HCT116 (cell line): ENCODE data around the gene CAMK2A. TPM values are rescaled to one million over a fixed set of nuclear protein-coding genes. Genes with fewer than 3 reads are reported as not detected.

Source experiments
- ATAC-seq: fragments of 200-7000 bp; cut with Tn5 transposase; 2 replicates; pipeline ENCODE4 v1.9.1; 2020; ENCODE audit warnings: mild to moderate bottlenecking, moderate library complexity
- BruUV-seq: library from RNA; stranded (reverse); fragments of 400-500 nt; replicated peaks from 2 replicates; lab custom pipeline; 2021; lab: Mats Ljungman, UMichigan
- CTCF ChIA-PET: fragments of 300-600 bp; sonication (Branson Sonifier 250); formaldehyde crosslinking; loops from one replicate; lab custom pipeline; 2021; ENCODE audit warnings: antibody characterized with exemption; lab: Charles Lee
- POLR2A ChIA-PET: fragments of 300-600, 350-600 bp; sonication (Branson Sonifier 250); formaldehyde crosslinking; loops from one replicate; lab custom pipeline; 2021; ENCODE audit warnings: antibody characterized with exemption; lab: Charles Lee
- RAD21 ChIA-PET, 2 experiments: fragments of 300-600 bp; sonication (Branson Sonifier 250); formaldehyde crosslinking; loops; one replicate each; lab custom pipeline; 2023; ENCODE audit warnings: low total read pairs in 2 of 2; ENCODE audit not compliant: uncharacterized antibody in 2 of 2, unreplicated experiment in 2 of 2, low non-redundant PET in 1 of 2; lab: Charles Lee
- DNase-seq: peaks from one replicate; pipeline ENCODE4 v3.0.0-alpha.2; 2010; ENCODE audit warnings: low read depth, low spot score
- H2AFZ ChIP-seq: fragments of 200-600 bp; shearing (Covaris generic), sonication (generic); 2 replicates; pipeline ENCODE4 v1.6.1; 2017; ENCODE audit warnings: low read depth, mixed run types, mixed read lengths, antibody characterized with exemption, low read length; ENCODE audit not compliant: poor library complexity, severe bottlenecking
- H3K27ac ChIP-seq: 2 replicates; pipeline ENCODE4 v1.5.1; 2012; ENCODE audit warnings: low read depth, low read length
- H3K27me3 ChIP-seq: fragments of 200-600 bp; sonication (generic); 2 replicates; pipeline ENCODE4 v1.6.1; 2016; ENCODE audit warnings: mixed run types, low read length, mixed read lengths; ENCODE audit not compliant: insufficient read depth
- H3K36me3 ChIP-seq, 2 experiments: fragments of 200-500 bp in 1 of 2; fragments of 200-600 bp in 1 of 2; sonication (Bioruptor generic) in 1 of 2; sonication (generic) in 1 of 2; 2 replicates each; pipeline versions ENCODE4 v1.5.1 to v1.6.1; 2014 to 2016; ENCODE audit warnings: low read length in 2 of 2, inconsistent platforms in 1 of 2, mixed read lengths in 1 of 2, mixed run types in 1 of 2; ENCODE audit not compliant: insufficient read depth in 2 of 2, control insufficient read depth in 1 of 2
- H3K4me1 ChIP-seq, 2 experiments: fragments of 200-600 bp in 1 of 2; sonication (generic) in 1 of 2; 2 replicates each; pipeline versions ENCODE4 v1.5.1 to v1.6.1; 2012 to 2017; ENCODE audit warnings: low read length in 2 of 2, inconsistent platforms in 1 of 2, mild to moderate bottlenecking in 1 of 2, mixed read lengths in 1 of 2, mixed run types in 1 of 2, moderate library complexity in 1 of 2; ENCODE audit not compliant: insufficient read depth in 2 of 2, control insufficient read depth in 1 of 2
- H3K4me2 ChIP-seq: fragments of 200-600 bp; sonication (generic); 2 replicates; pipeline ENCODE4 v1.6.1; 2017; ENCODE audit warnings: mixed run types, low read length, mixed read lengths
- H3K4me3 ChIP-seq, 2 experiments: fragments of 200-600 bp in 1 of 2; sonication (generic) in 1 of 2; replicated peaks in 1 of 2; 2 replicates each; pipeline ENCODE4 v1.5.1; 2011 to 2016; ENCODE audit warnings: low read length in 2 of 2, control low read depth in 1 of 2, low read depth in 1 of 2, mild to moderate bottlenecking in 1 of 2, mixed read lengths in 1 of 2, mixed run types in 1 of 2
- H3K79me2 ChIP-seq: fragments of 200-600 bp; sonication (generic); 2 replicates; pipeline ENCODE4 v1.6.1; 2017; ENCODE audit warnings: mild to moderate bottlenecking, mixed run types, low read length, moderate library complexity, mixed read lengths; ENCODE audit not compliant: insufficient read depth
- H3K9ac ChIP-seq: fragments of 200-600 bp; sonication (generic); 2 replicates; pipeline ENCODE4 v1.6.1; 2016; ENCODE audit warnings: low read length, mixed read lengths
- H3K9me2 ChIP-seq: fragments of 200-600 bp; sonication (generic), shearing (Covaris generic); 2 replicates; pipeline ENCODE4 v1.6.1; 2017; ENCODE audit warnings: mixed run types, mild to moderate bottlenecking, moderate library complexity; ENCODE audit not compliant: insufficient read depth
- H3K9me3 ChIP-seq, 2 experiments: fragments of 200-500 bp in 1 of 2; fragments of 200-600 bp in 1 of 2; sonication (Bioruptor generic) in 1 of 2; sonication (generic) in 1 of 2; 2 replicates each; pipeline ENCODE4 v1.6.1; 2014 to 2017; ENCODE audit warnings: low read length in 2 of 2, mixed read lengths in 2 of 2, inconsistent platforms in 1 of 2, low read depth in 1 of 2, mild to moderate bottlenecking in 1 of 2, mixed run types in 1 of 2, moderate library complexity in 1 of 2; ENCODE audit not compliant: control insufficient read depth in 1 of 2, insufficient read depth in 1 of 2
- H4K20me1 ChIP-seq: fragments of 200-600 bp; sonication (generic), shearing (Covaris generic); 2 replicates; pipeline ENCODE4 v1.6.1; 2017; ENCODE audit warnings: mixed run types, mild to moderate bottlenecking, moderate library complexity; ENCODE audit not compliant: insufficient read depth
- EZH2 ChIP-seq: fragments of 200-600 bp; sonication (generic); IDR thresholded peaks from 2 replicates; pipeline ENCODE4 v1.6.1; 2017; ENCODE audit warnings: antibody characterized with exemption, mixed run types
- FOSL1 ChIP-seq: IDR thresholded peaks from 2 replicates; pipeline ENCODE4 v1.6.1; 2012; ENCODE audit warnings: low read depth
- intact Hi-C: fragments of 100-400 bp; cut with micrococcal nuclease; formaldehyde crosslinking; loops from 2 replicates; pipeline ENCODE4 v1.10.0; 2022
- total RNA-seq: library from RNA; stranded (reverse); gene quantifications from one replicate; pipeline ENCODE4 v1.2.1, GENCODE V29; 2021; ENCODE audit not compliant: unreplicated experiment
- TF ChIP-seq, protein P1 (sequence below), 3 experiments: fragments of 200-600 bp in 1 of 3; sonication (generic) in 1 of 3; IDR thresholded peaks in 2 of 3; conservative IDR thresholded peaks in 1 of 3; 2 replicates each; pipeline ENCODE4 v1.5.1; 2012 to 2017; ENCODE audit warnings: low read depth in 2 of 3, low read length in 2 of 3, antibody characterized with exemption in 1 of 3, borderline replicate concordance in 1 of 3, control low read depth in 1 of 3, mild to moderate bottlenecking in 1 of 3, mixed read lengths in 1 of 3, mixed run types in 1 of 3, moderate library complexity in 1 of 3; ENCODE audit not compliant: insufficient read depth in 1 of 3

Gene CAMK2A
- total RNA-seq, 1 experiment from 2014 or later = not detected

DNA sequence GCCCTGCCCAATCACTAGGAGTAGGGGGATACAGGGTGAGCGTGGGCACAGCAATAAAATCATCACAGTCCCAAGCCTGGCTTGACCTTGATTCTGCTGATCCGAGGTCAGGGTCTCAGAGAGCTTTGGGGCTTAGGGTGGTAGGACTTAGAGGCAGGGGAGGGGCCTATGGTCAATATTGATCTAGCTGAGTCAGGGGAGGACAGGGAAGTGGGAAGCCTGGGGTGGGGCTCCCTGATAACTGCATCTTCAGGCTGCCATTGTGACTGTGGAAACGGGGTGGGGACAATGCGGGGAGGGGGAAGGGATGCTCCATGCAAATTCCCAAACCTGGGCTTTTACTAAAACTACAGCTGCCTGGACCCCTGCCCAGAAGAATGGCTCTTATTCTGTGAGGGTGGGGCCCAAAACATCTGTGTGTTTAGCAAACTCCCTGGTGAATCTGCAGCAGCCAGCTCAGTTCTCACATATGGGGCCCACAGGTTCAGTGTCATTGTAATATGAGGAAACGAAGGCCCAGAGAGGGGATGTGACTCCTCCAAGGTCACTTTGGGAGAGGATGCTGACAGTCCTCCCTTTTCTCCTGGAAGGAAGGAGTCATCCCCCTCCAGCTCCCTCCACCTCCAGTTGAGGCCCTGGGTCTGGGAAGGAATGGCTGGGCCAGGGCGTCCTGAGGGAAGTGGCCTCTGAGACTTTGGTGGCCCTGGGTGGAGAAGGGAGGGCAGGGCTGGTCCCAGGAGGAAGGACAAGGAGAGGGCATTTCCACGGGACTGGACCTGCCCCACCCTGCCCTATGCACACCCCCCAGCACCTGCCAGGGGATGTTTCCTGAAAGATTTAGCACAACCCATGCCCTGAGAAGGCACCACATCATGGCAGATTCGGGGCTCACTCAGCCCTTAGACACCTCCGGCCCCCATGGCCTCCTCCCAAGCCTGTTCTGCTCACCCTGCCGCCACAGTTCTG lies 73.3 kb downstream of the CAMK2A start:
- Histone ChIP-seq H3K4me1 (0 out of 4 replicates have a peak, but pooled peaks cover 0 to 2% of the 10 kb centered on the region in 2 experiments), H2AFZ (no peak overlapping the region), H4K20me1 (no peaks in the 10 kb centered on the region), H3K9me3 (no peaks in the 10 kb centered on the region), H3K4me2 (no peak overlapping the region), H3K4me3 (no peak overlapping the region), H3K27me3 (no peaks in the 10 kb centered on the region), H3K9me2 (no peaks in the 10 kb centered on the region), H3K79me2 (no peaks in the 10 kb centered on the region), H3K9ac (no peak overlapping the region), H3K27ac (no peak overlapping the region), H3K36me3 (no peaks in the 10 kb centered on the region)
- TF ChIP-seq EZH2 = no peak
- ChIA-PET RAD21 (no interaction called here), POLR2A (no interaction called here), CTCF (interaction anchor here (1.4 kb wide), 1 partner anchor 382 kb away, joined by 3 read pairs; no protein-coding TSS in a partner anchor)
- intact Hi-C loops = loop anchor here (10.0 kb wide), 2 partner anchors 171 to 211 kb away; partner anchors contain the start of genes HMGXB3 and TIGD6
- DNase-seq = no peak
- ATAC-seq = no peak
- no TSS peak for BruUV-seq

DNA sequence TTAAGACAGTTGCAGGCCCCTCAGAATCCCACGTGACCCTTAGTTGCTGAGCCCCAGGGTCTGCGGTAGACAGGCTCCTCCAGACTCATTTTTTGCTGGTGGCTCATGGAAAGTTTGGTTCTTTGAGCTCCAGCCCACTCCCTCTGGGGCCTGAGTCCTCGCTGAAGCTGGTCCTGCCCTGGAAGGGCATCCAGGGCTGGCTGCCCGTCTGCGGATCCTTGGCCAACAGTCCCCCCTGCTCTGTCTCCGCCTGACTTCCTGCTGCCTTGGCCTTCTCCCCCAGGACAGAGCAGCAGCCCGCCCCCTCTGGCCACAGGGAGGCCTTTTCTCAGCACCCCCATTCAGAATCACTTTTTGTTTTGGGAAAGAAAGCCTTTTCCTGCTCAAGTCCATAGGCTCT lies 75.3 kb downstream of the CAMK2A start:
- no peak overlapping the region for H3K4me2 ChIP-seq
- TF ChIP-seq FOSL1 = no peak
- TF ChIP-seq, protein P1, sequence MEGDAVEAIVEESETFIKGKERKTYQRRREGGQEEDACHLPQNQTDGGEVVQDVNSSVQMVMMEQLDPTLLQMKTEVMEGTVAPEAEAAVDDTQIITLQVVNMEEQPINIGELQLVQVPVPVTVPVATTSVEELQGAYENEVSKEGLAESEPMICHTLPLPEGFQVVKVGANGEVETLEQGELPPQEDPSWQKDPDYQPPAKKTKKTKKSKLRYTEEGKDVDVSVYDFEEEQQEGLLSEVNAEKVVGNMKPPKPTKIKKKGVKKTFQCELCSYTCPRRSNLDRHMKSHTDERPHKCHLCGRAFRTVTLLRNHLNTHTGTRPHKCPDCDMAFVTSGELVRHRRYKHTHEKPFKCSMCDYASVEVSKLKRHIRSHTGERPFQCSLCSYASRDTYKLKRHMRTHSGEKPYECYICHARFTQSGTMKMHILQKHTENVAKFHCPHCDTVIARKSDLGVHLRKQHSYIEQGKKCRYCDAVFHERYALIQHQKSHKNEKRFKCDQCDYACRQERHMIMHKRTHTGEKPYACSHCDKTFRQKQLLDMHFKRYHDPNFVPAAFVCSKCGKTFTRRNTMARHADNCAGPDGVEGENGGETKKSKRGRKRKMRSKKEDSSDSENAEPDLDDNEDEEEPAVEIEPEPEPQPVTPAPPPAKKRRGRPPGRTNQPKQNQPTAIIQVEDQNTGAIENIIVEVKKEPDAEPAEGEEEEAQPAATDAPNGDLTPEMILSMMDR (IDR thresholded peaks at IDR 0.05 in 2 of 3, conservative IDR thresholded peaks at IDR 0.05 in 1 of 3; ENCODE audit: borderline replicate concordance in 1 of 3, insufficient read depth in 1 of 3, low read depth in 2 of 3, low read length in 2 of 3) = peak in 1 of 3 experiments; percentile 15; a peak in 2 of 6 replicates
- no peaks in the 10 kb centered on the region for H3K36me3 ChIP-seq
- ChIA-PET RAD21 (no interaction called here), POLR2A (no interaction called here), CTCF (interaction anchor here (1.1 kb wide), 1 partner anchor 194 kb away, joined by 4 read pairs; no protein-coding TSS in a partner anchor)
- ATAC-seq = no peak
- H2AFZ ChIP-seq = no peak overlapping the region
- no peaks in the 10 kb centered on the region for H4K20me1 ChIP-seq
- DNase-seq = no peak
- no peak overlapping the region for H3K27ac ChIP-seq
- no peaks in the 10 kb centered on the region for H3K9me3 ChIP-seq
- no peaks in the 10 kb centered on the region for H3K79me2 ChIP-seq
- no peak overlapping the region for H3K9ac ChIP-seq
- H3K4me1 ChIP-seq = peaks cover 0 to 2% of the 10 kb centered on the region in 2 experiments; a peak in 1 of 4 replicates
- H3K27me3 ChIP-seq = no peaks in the 10 kb centered on the region
- BruUV-seq = no TSS peak
- intact Hi-C loops = loop anchor here (10.0 kb wide), 2 partner anchors 169 to 209 kb away; partner anchors contain the start of genes HMGXB3 and TIGD6
- H3K4me3 ChIP-seq = no peak overlapping the region
- H3K9me2 ChIP-seq = no peaks in the 10 kb centered on the region
